PC-3 (cell line): Measurements from ENCODE around the gene TUBA1A.

Source experiments
- EZH2 ChIP-seq: fragments of 300-600 bp; sonication (generic); IDR thresholded peaks from one replicate; pipeline ENCODE4 v1.6.1; 2017; ENCODE audit warnings: antibody characterized with exemption, mild to moderate bottlenecking, low read length; ENCODE audit not compliant: unreplicated experiment
- EZH2phosphoT487 ChIP-seq: fragments of 300-600 bp; sonication (generic); IDR thresholded peaks from 2 replicates; pipeline ENCODE4 v1.6.1; 2018; ENCODE audit warnings: mild to moderate bottlenecking, antibody characterized with exemption, low read length, borderline replicate concordance
- TF ChIP-seq, protein P1 (sequence below): fragments of 300-600 bp; sonication (generic); conservative IDR thresholded peaks from 2 replicates; pipeline ENCODE4 v1.5.1; 2017; ENCODE audit warnings: antibody characterized with exemption, low read depth, mild to moderate bottlenecking, low read length

- TF ChIP-seq, protein P1, sequence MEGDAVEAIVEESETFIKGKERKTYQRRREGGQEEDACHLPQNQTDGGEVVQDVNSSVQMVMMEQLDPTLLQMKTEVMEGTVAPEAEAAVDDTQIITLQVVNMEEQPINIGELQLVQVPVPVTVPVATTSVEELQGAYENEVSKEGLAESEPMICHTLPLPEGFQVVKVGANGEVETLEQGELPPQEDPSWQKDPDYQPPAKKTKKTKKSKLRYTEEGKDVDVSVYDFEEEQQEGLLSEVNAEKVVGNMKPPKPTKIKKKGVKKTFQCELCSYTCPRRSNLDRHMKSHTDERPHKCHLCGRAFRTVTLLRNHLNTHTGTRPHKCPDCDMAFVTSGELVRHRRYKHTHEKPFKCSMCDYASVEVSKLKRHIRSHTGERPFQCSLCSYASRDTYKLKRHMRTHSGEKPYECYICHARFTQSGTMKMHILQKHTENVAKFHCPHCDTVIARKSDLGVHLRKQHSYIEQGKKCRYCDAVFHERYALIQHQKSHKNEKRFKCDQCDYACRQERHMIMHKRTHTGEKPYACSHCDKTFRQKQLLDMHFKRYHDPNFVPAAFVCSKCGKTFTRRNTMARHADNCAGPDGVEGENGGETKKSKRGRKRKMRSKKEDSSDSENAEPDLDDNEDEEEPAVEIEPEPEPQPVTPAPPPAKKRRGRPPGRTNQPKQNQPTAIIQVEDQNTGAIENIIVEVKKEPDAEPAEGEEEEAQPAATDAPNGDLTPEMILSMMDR, result no peak
- TF ChIP-seq EZH2, result no peak
- TF ChIP-seq EZH2phosphoT487, result no peak
Measured at GRCh38 chr12:49160399-49160798, 28.5 kb downstream of the TUBA1A start.
